HUDEP-2 (cell line): Measurements from ENCODE around the gene ATRN.
A peak's percentile ranks its signal among the peaks of the same experiment; 100 is the strongest.
"Not testable (repeated sequence)": the region's sequence is repeated elsewhere in the genome, so short reads cannot be mapped to it uniquely, and the experiment has no call there.

Experiments
- DNase-seq, 76 experiments: peaks; one replicate each; lab custom pipeline; 2025; ENCODE audit not compliant: unreplicated experiment in 76 of 76; lab: John Stamatoyannopoulos, UW

The ATRN gene

GRCh38 chr20:3470627-3471396 lies at the start of gene ATRN:
Gene ATRN (plus strand): TSS chr20:3471018. CDS start chr20:3471108, 90 bp downstream.
- peak in 73 of 76 experiments; percentile 5 to 95 (median 81) for DNase-seq

GRCh38 chr20:3421985-3422384 lies 48.8 kb upstream of the ATRN start:
- DNase-seq = no peak

GRCh38 chr20:3423126-3423525 lies 47.7 kb upstream of the ATRN start:
- DNase-seq = no peak

- DNase-seq = not testable (repeated sequence)
These were observed 44.1 kb upstream of the ATRN start for GRCh38 chr20:3426766-3427165.

- DNase-seq = no peak
These were observed 40.3 kb upstream of the ATRN start for GRCh38 chr20:3430376-3431069.

GRCh38 chr20:3431109-3431508 lies 39.7 kb upstream of the ATRN start:
- no peak for DNase-seq

GRCh38 chr20:3432844-3433243 lies 38.0 kb upstream of the ATRN start:
- DNase-seq = no peak

- no peak for DNase-seq
These were observed 37.1 kb upstream of the ATRN start for GRCh38 chr20:3433744-3434143.

GRCh38 chr20:3434232-3434631 lies 36.6 kb upstream of the ATRN start:
- DNase-seq = no peak

- DNase-seq = no peak
These were observed 33.8 kb upstream of the ATRN start for GRCh38 chr20:3436864-3437574.

- DNase-seq = peak in 62 of 76 experiments; percentile 4 to 80 (median 39)
These were observed 24.0 kb upstream of the ATRN start for GRCh38 chr20:3446779-3447178.

- peak in 4 of 76 experiments; percentile 8 to 15 (median 12) for DNase-seq
These were observed 23.5 kb upstream of the ATRN start for GRCh38 chr20:3447321-3447720.

- no peak for DNase-seq
These were observed 21.5 kb upstream of the ATRN start for GRCh38 chr20:3449319-3449718.

- no peak for DNase-seq
These were observed 18.7 kb upstream of the ATRN start for GRCh38 chr20:3452136-3452535.

GRCh38 chr20:3452690-3453089 lies 18.1 kb upstream of the ATRN start:
- no peak for DNase-seq

- no peak for DNase-seq
These were observed 16.0 kb upstream of the ATRN start for GRCh38 chr20:3454831-3455230.

GRCh38 chr20:3456648-3457047 lies 14.2 kb upstream of the ATRN start:
- no peak for DNase-seq

- peak in 69 of 76 experiments; percentile 12 to 80 (median 47) for DNase-seq
These were observed 10.9 kb upstream of the ATRN start for GRCh38 chr20:3459881-3460307.

- DNase-seq = no peak
These were observed 9.5 kb upstream of the ATRN start for GRCh38 chr20:3461211-3461771.

GRCh38 chr20:3461911-3462677 lies 8.7 kb upstream of the ATRN start:
- DNase-seq = peak in 8 of 76 experiments; percentile 11 to 52 (median 30)
